ENCODE data around the gene TMPRSS4.
A peak's percentile ranks its signal among the peaks of the same experiment; 100 is the strongest.
"Not testable (repeated sequence)": the region's sequence is repeated elsewhere in the genome, so short reads cannot be mapped to it uniquely, and the experiment has no call there.

Gene TMPRSS4

GRCh38 chr11:118062631-118063030 is 14.2 kb upstream of the TMPRSS4 start:
- not testable (repeated sequence) for H3K36me3 ChIP-seq (replicated peaks in 1 of 2; ENCODE audit: control insufficient read depth in 2 of 2, insufficient read depth in 2 of 2, low read length in 2 of 2); H4K91ac ChIP-seq (ENCODE audit: low read depth, low read length, poor library complexity); H2BK12ac ChIP-seq (ENCODE audit: low read length); H3K4me2 ChIP-seq (ENCODE audit: insufficient read depth, low read length, poor library complexity, severe bottlenecking); H3K23ac ChIP-seq (ENCODE audit: low read depth, low read length, poor library complexity); H4K8ac ChIP-seq (ENCODE audit: low read depth, low read length); H3K9me3 ChIP-seq (replicated peaks in 1 of 2; ENCODE audit: control insufficient read depth in 2 of 2, insufficient read depth in 1 of 2, low read depth in 1 of 2, low read length in 2 of 2); H2AK5ac ChIP-seq (ENCODE audit: low read depth, low read length); H3K9ac ChIP-seq (ENCODE audit: low read depth, low read length, poor library complexity); H3K27ac ChIP-seq (replicated peaks; ENCODE audit: low read length); H3K79me1 ChIP-seq (ENCODE audit: low read depth, low read length); H3K18ac ChIP-seq (ENCODE audit: low read length); H2BK5ac ChIP-seq (ENCODE audit: low read length); H3K4ac ChIP-seq (ENCODE audit: low read length); H3K14ac ChIP-seq (ENCODE audit: low read length); H2AFZ ChIP-seq (ENCODE audit: low read length); H2BK120ac ChIP-seq (ENCODE audit: low read depth, low read length); H3K4me3 ChIP-seq (ENCODE audit: low read length in 2 of 2); H2BK15ac ChIP-seq (ENCODE audit: low read length); DNase-seq (ENCODE audit: low spot score)
- WGBS, 2 donors (ENCODE audit: extremely low coverage in 2 of 2, insufficient read length in 2 of 2, insufficient replicate concordance in 1 of 2) = no CpG with 5 or more reads among the region's 5 CpGs
- Histone ChIP-seq H3K4me1 (ENCODE audit: control insufficient read depth in 2 of 2, insufficient read depth in 1 of 2, low read depth in 1 of 2, low read length in 2 of 2) (peaks cover 0 to 12% of the 10 kb centered on the region in 2 donors), H3K27me3 (ENCODE audit: control insufficient read depth in 3 of 3, insufficient read depth in 3 of 3, low read depth in 1 of 3, low read length in 3 of 3) (peaks cover 0 to 32% (median 0%) of the 10 kb centered on the region in 3 experiments)

DNA sequence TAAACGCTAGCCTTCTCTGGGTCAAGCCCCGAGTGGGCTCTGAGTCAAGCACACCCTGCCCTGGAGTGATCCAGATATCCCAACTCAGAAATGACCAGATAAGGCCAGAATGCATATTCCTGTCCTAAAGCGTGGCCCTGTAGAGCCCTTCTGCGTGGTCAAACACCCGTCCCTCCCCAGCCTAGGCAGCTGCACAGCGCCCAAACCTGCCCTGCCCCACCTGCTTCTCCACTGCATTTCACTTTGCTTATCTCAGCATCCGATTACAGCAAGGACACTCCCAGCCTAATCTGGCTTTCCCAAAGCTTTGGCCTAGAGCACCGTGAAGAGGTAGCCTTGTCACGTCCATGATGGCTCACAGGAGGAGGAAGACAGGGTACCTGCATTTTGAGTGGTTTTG is 11.9 kb upstream of the TMPRSS4 start:
- H3K18ac ChIP-seq (ENCODE audit: low read length) = peak overlapping the region; percentile 35
- H2BK12ac ChIP-seq (ENCODE audit: low read length) = no peak overlapping the region
- no peak overlapping the region for H3K27ac ChIP-seq (replicated peaks; ENCODE audit: low read length)
- DNase-seq (ENCODE audit: low spot score) = no peak
- H3K4me1 ChIP-seq (ENCODE audit: control insufficient read depth in 2 of 2, insufficient read depth in 1 of 2, low read depth in 1 of 2, low read length in 2 of 2) = peaks cover 0 to 5% of the 10 kb centered on the region in 2 donors
- no peak overlapping the region for H4K8ac ChIP-seq (ENCODE audit: low read depth, low read length)
- H2AFZ ChIP-seq (ENCODE audit: low read length) = no peak overlapping the region
- H3K36me3 ChIP-seq (replicated peaks in 1 of 2; ENCODE audit: control insufficient read depth in 2 of 2, insufficient read depth in 2 of 2, low read length in 2 of 2) = no peaks in the 10 kb centered on the region
- no peak overlapping the region for H2BK120ac ChIP-seq (ENCODE audit: low read depth, low read length)
- H3K14ac ChIP-seq (ENCODE audit: low read length) = no peak overlapping the region
- no peaks in the 10 kb centered on the region for H3K9me3 ChIP-seq (replicated peaks in 1 of 2; ENCODE audit: control insufficient read depth in 2 of 2, insufficient read depth in 1 of 2, low read depth in 1 of 2, low read length in 2 of 2)
- no CpG with 5 or more reads among the region's 9 CpGs for WGBS, 2 donors (ENCODE audit: extremely low coverage in 2 of 2, insufficient read length in 2 of 2, insufficient replicate concordance in 1 of 2)
- H3K9ac ChIP-seq (ENCODE audit: low read depth, low read length, poor library complexity) = no peak overlapping the region
- peak overlapping the region in 1 of 2 donors; percentile 30 for H3K4me3 ChIP-seq (ENCODE audit: low read length in 2 of 2)
- H3K4me2 ChIP-seq (ENCODE audit: insufficient read depth, low read length, poor library complexity, severe bottlenecking) = no peak overlapping the region
- H3K23ac ChIP-seq (ENCODE audit: low read depth, low read length, poor library complexity) = no peak overlapping the region
- H3K27me3 ChIP-seq (ENCODE audit: control insufficient read depth in 3 of 3, insufficient read depth in 3 of 3, low read depth in 1 of 3, low read length in 3 of 3) = peaks cover 0 to 13% (median 0%) of the 10 kb centered on the region in 3 experiments
- H4K91ac ChIP-seq (ENCODE audit: low read depth, low read length, poor library complexity) = no peak overlapping the region
- H2BK15ac ChIP-seq (ENCODE audit: low read length) = no peak overlapping the region
- H2AK5ac ChIP-seq (ENCODE audit: low read depth, low read length) = no peak overlapping the region
- no peak overlapping the region for H2BK5ac ChIP-seq (ENCODE audit: low read length)
- no peak overlapping the region for H3K4ac ChIP-seq (ENCODE audit: low read length)
- no peaks in the 10 kb centered on the region for H3K79me1 ChIP-seq (ENCODE audit: low read depth, low read length)

GRCh38 chr11:118065384-118065783 is 11.5 kb upstream of the TMPRSS4 start:
- no peaks in the 10 kb centered on the region for H3K36me3 ChIP-seq (replicated peaks in 1 of 2; ENCODE audit: control insufficient read depth in 2 of 2, insufficient read depth in 2 of 2, low read length in 2 of 2)
- H2BK12ac ChIP-seq (ENCODE audit: low read length) = no peak overlapping the region
- no peak overlapping the region for H3K23ac ChIP-seq (ENCODE audit: low read depth, low read length, poor library complexity)
- no peak overlapping the region for H4K91ac ChIP-seq (ENCODE audit: low read depth, low read length, poor library complexity)
- H3K18ac ChIP-seq (ENCODE audit: low read length) = no peak overlapping the region
- H2AFZ ChIP-seq (ENCODE audit: low read length) = no peak overlapping the region
- no peak for DNase-seq (ENCODE audit: low spot score)
- no peaks in the 10 kb centered on the region for H3K9me3 ChIP-seq (replicated peaks in 1 of 2; ENCODE audit: control insufficient read depth in 2 of 2, insufficient read depth in 1 of 2, low read depth in 1 of 2, low read length in 2 of 2)
- H2AK5ac ChIP-seq (ENCODE audit: low read depth, low read length) = no peak overlapping the region
- H2BK15ac ChIP-seq (ENCODE audit: low read length) = no peak overlapping the region
- no peak overlapping the region for H3K4me3 ChIP-seq (ENCODE audit: low read length in 2 of 2)
- no peak overlapping the region for H3K9ac ChIP-seq (ENCODE audit: low read depth, low read length, poor library complexity)
- H3K27ac ChIP-seq (replicated peaks; ENCODE audit: low read length) = no peak overlapping the region
- no peak overlapping the region for H3K4me2 ChIP-seq (ENCODE audit: insufficient read depth, low read length, poor library complexity, severe bottlenecking)
- H3K4me1 ChIP-seq (ENCODE audit: control insufficient read depth in 2 of 2, insufficient read depth in 1 of 2, low read depth in 1 of 2, low read length in 2 of 2) = peaks cover 0 to 5% of the 10 kb centered on the region in 2 donors
- WGBS, 2 donors (ENCODE audit: extremely low coverage in 2 of 2, insufficient read length in 2 of 2, insufficient replicate concordance in 1 of 2) = no CpG with 5 or more reads among the region's 3 CpGs
- no peak overlapping the region for H2BK5ac ChIP-seq (ENCODE audit: low read length)
- H3K14ac ChIP-seq (ENCODE audit: low read length) = no peak overlapping the region
- H4K8ac ChIP-seq (ENCODE audit: low read depth, low read length) = no peak overlapping the region
- no peak overlapping the region for H3K4ac ChIP-seq (ENCODE audit: low read length)
- H2BK120ac ChIP-seq (ENCODE audit: low read depth, low read length) = no peak overlapping the region
- H3K79me1 ChIP-seq (ENCODE audit: low read depth, low read length) = no peaks in the 10 kb centered on the region
- peaks cover 0 to 10% (median 0%) of the 10 kb centered on the region in 3 experiments for H3K27me3 ChIP-seq (ENCODE audit: control insufficient read depth in 3 of 3, insufficient read depth in 3 of 3, low read depth in 1 of 3, low read length in 3 of 3)

DNA sequence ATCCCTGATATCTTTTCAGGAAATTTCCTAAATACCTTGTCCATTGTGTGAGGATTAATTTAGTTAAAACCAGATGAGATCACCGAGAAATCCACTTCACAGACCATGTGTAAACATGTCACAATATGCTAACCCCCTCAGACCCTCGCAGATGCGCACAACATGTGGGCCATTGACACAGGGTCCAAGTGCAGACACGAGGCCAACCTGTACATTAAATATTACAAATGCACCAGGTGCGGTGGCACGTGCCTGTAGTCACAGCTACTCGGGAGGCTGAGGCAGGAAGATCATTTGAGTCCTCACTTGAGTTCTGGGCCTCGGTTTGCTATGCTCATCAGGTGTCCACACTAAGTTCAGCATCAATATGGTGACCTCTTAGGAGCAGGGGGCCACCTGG is 9.9 kb upstream of the TMPRSS4 start:
- Histone ChIP-seq H3K27me3 (ENCODE audit: control insufficient read depth in 3 of 3, insufficient read depth in 3 of 3, low read depth in 1 of 3, low read length in 3 of 3) (no peaks in the 10 kb centered on the region), H3K14ac (ENCODE audit: low read length) (no peak overlapping the region), H3K4me2 (ENCODE audit: insufficient read depth, low read length, poor library complexity, severe bottlenecking) (no peak overlapping the region), H2BK12ac (ENCODE audit: low read length) (no peak overlapping the region), H4K91ac (ENCODE audit: low read depth, low read length, poor library complexity) (no peak overlapping the region), H2BK15ac (ENCODE audit: low read length) (no peak overlapping the region), H4K8ac (ENCODE audit: low read depth, low read length) (no peak overlapping the region), H2BK120ac (ENCODE audit: low read depth, low read length) (no peak overlapping the region), H2AK5ac (ENCODE audit: low read depth, low read length) (no peak overlapping the region), H3K23ac (ENCODE audit: low read depth, low read length, poor library complexity) (no peak overlapping the region), H2BK5ac (ENCODE audit: low read length) (no peak overlapping the region), H3K36me3 (replicated peaks in 1 of 2; ENCODE audit: control insufficient read depth in 2 of 2, insufficient read depth in 2 of 2, low read length in 2 of 2) (no peaks in the 10 kb centered on the region), H3K4me1 (ENCODE audit: control insufficient read depth in 2 of 2, insufficient read depth in 1 of 2, low read depth in 1 of 2, low read length in 2 of 2) (peaks cover 0 to 5% of the 10 kb centered on the region in 2 donors), H2AFZ (ENCODE audit: low read length) (no peak overlapping the region), H3K9ac (ENCODE audit: low read depth, low read length, poor library complexity) (no peak overlapping the region), H3K4me3 (ENCODE audit: low read length in 2 of 2) (no peak overlapping the region), H3K9me3 (replicated peaks in 1 of 2; ENCODE audit: control insufficient read depth in 2 of 2, insufficient read depth in 1 of 2, low read depth in 1 of 2, low read length in 2 of 2) (no peaks in the 10 kb centered on the region), H3K18ac (ENCODE audit: low read length) (no peak overlapping the region), H3K79me1 (ENCODE audit: low read depth, low read length) (no peaks in the 10 kb centered on the region), H3K27ac (replicated peaks; ENCODE audit: low read length) (no peak overlapping the region), H3K4ac (ENCODE audit: low read length) (no peak overlapping the region)
- no CpG with 5 or more reads among the region's 8 CpGs for WGBS, 2 donors (ENCODE audit: extremely low coverage in 2 of 2, insufficient read length in 2 of 2, insufficient replicate concordance in 1 of 2)
- no peak for DNase-seq (ENCODE audit: low spot score)
